Amygdala (tissue), 56 donors: Measurements from ENCODE around the gene PRODH2.
A peak's percentile ranks its signal among the peaks of the same experiment; 100 is the strongest.
"Not testable (repeated sequence)": the region's sequence is repeated elsewhere in the genome, so short reads cannot be mapped to it uniquely, and the experiment has no call there.

Source experiments
- DNase-seq, 56 donors: peaks; one replicate each; lab custom pipeline; 2025; lab: John Stamatoyannopoulos, UW

Gene PRODH2

DNA sequence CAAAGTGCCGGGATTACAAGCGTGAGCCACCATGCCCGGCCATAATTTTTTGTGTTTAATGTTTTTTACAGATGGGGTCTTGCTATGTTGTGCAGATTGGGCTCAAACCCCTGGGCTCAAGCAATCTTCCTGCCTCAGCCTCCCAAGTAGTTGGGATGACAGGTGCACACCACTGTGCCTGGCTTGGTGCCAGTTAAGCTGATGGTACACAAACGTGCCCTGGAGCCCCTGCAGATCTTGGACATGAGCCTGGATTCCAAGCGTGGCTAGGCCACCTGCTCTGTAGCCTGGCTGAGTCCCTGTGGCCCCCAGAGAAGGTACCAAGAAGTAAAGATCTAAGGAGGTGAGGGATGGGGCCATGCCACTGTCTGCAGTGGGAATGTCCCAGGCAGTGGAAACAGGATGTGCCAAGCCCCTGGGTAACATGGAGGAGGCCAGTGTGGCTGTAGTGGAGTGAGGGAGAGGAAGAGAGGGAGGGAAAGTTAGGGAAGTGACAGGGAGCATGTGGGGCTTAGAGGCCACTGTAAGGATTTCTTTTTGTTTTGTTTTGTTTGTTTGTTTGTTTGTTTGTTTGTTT lies 7.0 kb downstream of the PRODH2 start:
- DNase-seq, result no peak

DNA sequence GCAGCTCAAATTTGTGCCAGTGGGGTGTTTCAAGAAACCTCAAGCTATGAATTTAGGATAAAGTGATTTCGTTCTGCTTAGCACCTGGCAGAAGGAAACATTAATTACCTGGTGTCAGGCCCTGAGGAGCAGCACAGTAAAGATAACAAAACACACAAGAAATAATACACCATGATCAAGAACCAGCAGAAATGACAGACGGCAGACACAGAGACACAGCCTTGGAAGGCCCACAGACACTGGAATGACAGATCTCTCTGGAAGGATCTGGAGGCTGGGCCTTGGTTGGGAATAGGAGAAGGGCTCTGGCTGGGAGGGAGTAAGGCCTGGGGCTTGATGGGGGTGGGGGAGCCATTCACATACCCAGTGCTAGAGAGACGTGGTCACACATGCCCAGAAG lies 10.8 kb downstream of the PRODH2 start:
- DNase-seq, result no peak

DNA sequence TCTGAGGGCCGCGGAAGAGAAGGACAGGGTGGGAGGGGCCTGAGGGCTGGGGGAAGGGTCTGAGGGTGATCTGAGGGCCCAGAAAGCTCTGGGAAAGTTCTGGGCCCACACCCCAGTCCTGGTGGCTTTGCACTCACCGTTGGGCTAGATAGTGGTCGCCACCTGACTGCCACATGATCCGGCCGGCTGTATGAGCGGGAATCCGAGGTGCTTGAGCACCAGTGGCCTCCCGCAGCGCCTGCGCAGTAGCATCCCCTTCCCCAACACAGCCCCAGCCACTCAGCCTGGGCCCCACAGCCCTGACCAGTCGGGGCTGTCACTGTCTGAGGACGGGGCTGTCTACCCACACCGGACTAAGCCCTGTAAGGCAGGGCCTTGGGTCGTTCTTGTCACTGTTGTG lies 15.0 kb downstream of the PRODH2 start:
- peak in 33 of 56 donors; percentile 7 to 68 (median 28) for DNase-seq

- DNase-seq, result no peak
These were observed 15.8 kb downstream of the PRODH2 start for GRCh38 chr19:35796645-35797542.

- DNase-seq, result not testable (repeated sequence)
These were observed 17.1 kb downstream of the PRODH2 start for GRCh38 chr19:35795564-35795963.

DNA sequence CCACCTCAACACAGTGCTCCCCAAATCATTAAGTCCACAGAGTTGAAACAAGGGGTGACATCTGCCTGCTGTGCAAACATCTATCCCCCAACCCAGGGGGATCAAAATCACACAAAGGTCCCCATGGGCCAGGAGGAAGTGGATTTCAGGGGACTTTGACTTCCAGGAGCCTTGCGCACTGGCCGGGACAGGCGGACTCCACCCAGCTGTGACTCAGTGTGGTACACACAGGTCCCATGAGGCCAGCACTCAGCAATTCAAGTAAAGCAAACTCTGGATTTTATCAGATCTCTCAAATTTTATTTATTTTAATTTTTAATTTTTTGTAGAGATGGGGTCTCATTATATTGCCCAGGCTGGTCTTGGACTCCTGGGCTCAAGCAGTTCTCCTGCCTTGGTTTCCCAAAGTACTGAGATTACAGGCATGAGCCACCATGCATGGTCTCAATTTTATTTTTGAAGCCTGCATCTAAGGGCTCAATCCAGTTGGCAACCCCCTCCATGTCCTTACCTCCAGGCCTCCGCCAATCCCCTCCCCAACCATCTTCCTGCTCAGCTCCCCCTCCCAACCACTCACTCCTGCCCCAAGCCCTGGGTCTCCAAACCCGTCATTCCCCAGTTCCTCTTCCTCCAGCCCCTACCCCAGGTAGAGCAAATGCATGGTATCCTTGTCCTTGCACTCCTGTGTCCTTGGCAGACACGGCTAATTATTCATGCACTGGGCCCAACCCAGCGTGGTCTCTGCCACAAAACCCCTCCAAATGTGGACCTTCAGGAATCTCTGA lies 19.1 kb downstream of the PRODH2 start:
- DNase-seq, result no peak

DNA sequence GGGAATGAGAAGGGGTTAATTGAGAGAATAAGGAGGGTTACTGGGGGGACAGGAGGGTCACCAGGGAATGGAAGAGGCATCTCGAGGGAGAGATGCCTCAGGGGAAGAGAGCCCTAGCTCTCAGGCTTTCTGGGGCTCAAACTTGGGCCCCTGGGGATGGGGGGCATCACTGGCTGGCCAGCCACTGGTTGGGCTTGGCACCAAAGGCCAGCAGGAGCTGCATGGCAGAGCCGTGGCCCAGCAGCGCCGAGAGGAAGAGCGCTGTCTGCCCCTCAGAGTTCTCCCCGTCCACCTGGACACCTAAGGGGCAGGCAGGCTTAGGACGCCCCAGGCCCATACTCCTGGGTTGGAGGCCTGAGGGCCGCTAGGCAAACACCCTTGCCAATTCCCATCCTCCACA lies 19.8 kb downstream of the PRODH2 start:
- DNase-seq, result no peak

GRCh38 chr19:35792312-35792711 lies 20.3 kb downstream of the PRODH2 start:
- no peak for DNase-seq

GRCh38 chr19:35791814-35792279 lies 20.8 kb downstream of the PRODH2 start:
- no peak for DNase-seq

GRCh38 chr19:35790981-35791813 lies 21.4 kb downstream of the PRODH2 start:
- no peak for DNase-seq

GRCh38 chr19:35789978-35790944 lies 22.4 kb downstream of the PRODH2 start:
- DNase-seq, result no peak

DNA sequence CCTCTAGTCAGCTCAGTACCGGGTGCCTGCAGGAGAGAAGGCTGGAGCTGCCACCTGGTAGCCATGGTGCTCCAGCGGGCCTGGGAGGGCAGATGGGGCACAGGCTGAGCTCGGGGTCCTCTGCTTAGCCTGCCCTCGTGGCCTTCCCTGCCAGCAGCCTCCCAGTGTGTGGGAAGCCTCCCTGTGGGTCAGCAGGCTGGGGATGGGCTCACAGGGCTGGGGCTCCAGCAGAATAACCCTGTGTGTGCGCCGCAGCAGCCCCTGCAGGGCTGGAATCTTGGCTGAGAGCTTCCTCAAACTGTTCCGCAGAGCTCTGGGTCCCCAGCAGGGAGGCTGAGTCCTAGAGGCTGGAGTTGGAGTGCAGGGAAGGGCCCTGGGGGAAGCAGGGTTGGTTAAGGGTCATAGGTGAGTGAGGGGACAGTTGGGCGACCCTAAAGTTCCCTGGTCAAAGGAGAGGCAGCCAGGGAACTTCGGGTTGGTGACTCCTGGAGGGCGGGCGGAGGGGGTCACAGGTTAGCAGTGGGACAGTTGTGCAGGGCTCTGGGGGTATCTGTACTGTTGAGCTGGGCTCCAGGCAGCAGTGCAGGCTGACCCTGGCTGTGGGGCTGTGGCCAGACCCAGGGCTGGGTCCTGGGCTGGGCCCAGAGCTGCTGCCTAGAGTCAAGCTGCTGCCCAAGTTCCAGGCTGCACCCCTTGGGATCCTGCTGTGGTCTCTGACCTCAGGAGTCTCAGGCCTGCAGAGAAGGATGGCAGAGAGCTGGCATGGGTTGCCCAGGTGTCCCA lies 23.3 kb downstream of the PRODH2 start:
- DNase-seq, result no peak

DNA sequence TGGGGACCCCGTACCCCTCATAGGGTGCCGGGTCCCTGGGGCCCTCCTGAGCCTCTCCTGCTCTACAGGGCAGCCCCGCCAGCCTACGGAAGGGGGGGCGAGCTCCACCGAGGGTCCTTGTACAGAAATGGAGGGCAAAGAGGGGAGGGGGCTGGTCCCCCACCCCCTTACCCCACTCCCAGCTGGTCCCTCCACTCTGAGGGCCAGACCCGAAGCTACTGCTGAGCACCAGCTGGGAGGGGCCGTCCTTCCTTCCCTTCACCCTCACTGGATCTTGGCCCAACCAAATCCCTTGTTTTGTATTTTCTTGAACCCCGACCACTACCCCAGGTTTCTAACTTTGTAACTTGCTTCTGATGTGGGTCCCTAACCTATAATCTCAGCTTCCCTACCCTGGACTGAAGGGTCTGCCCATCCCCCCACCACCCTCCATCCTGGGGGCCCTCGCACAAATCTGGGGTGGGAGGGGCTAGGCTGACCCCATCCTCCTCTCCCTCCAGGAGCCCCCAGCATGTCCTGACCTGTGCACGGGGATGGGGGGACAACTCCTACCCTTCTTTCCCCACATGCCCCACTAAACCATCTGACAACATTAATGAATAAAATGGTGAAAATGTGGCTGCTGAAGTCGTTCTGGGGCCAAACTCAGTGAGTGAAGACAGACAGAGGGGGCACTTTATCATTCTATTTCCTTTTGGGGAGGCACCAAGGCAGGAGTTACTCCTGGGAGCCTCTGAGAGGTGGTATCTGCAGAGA lies 24.3 kb downstream of the PRODH2 start:
- no peak for DNase-seq

- DNase-seq, result no peak
These were observed 25.3 kb downstream of the PRODH2 start for GRCh38 chr19:35787227-35787799.

- no peak for DNase-seq
These were observed 26.1 kb downstream of the PRODH2 start for GRCh38 chr19:35786299-35787160.

- no peak for DNase-seq
These were observed 27.4 kb downstream of the PRODH2 start for GRCh38 chr19:35785339-35785627.
